HepG2 (cell line): ENCODE data around the gene CABLES1. TPM values are rescaled to one million over a fixed set of nuclear protein-coding genes. Genes with fewer than 3 reads are reported as not detected.

ENCODE experiments used
- HMG20A ChIP-seq: IDR thresholded peaks from 2 replicates; pipeline ENCODE4 v1.6.1; 2016; ENCODE audit warnings: borderline replicate concordance
- HNRNPK ChIP-seq: fragments of 200-400 bp; formaldehyde crosslinking; IDR thresholded peaks from 2 replicates; pipeline ENCODE4 v1.6.1; 2018; ENCODE audit warnings: low read length, low read depth, moderate library complexity, mild to moderate bottlenecking; ENCODE audit not compliant: poor library complexity, severe bottlenecking
- PPARG ChIP-seq: conservative IDR thresholded peaks from 2 replicates; pipeline ENCODE4 v1.6.1; 2016; ENCODE audit warnings: missing biosample characterization, missing genetic modification reagents
- RFX5 ChIP-seq: IDR thresholded peaks from 2 replicates; pipeline ENCODE4 v1.6.1; 2011; ENCODE audit warnings: low read depth, low read length, improper control_type of control experiment
- SOX6 ChIP-seq, 2 experiments: fragments of 450-650 bp in 1 of 2; sonication (generic) in 1 of 2; formaldehyde crosslinking in 1 of 2; IDR thresholded peaks; 2 replicates each; pipeline versions ENCODE4 v1.4.0 to v1.6.1; 2017 to 2020; ENCODE audit warnings: antibody characterized with exemption in 1 of 2, mild to moderate bottlenecking in 1 of 2, missing genetic modification reagents in 1 of 2
- SRF ChIP-seq: IDR thresholded peaks from 2 replicates; pipeline ENCODE4 v1.6.1; 2011; ENCODE audit warnings: mild to moderate bottlenecking, low read depth, low read length, moderate library complexity
- SSRP1 ChIP-seq: IDR thresholded peaks from 2 replicates; pipeline ENCODE4 v1.6.1; 2016; ENCODE audit warnings: control low read depth
- ZNF282 ChIP-seq: fragments of 450-650 bp; IDR thresholded peaks from 2 replicates; pipeline ENCODE4 v1.6.1; 2018; ENCODE audit not compliant: partially characterized antibody
- ZNF563 ChIP-seq: sonication (generic); formaldehyde crosslinking; IDR thresholded peaks from 2 replicates; pipeline ENCODE4 v1.8.0; 2022; ENCODE audit warnings: mild to moderate bottlenecking, moderate library complexity, missing genetic modification reagents
- ZSCAN21 ChIP-seq: sonication (generic); formaldehyde crosslinking; IDR thresholded peaks from 2 replicates; pipeline ENCODE4 v1.8.0; 2022; ENCODE audit warnings: mild to moderate bottlenecking, missing genetic modification reagents, moderate library complexity, borderline replicate concordance
- polyA plus RNA-seq, 8 experiments: library from polyadenylated mRNA; depleted of rRNA in 3 of 8; stranded (reverse) in 7 of 8; unstranded in 1 of 8; fragments of >200 nt; fragmentation: Illumina TruSeq in 4 of 8; extraction: Trizol in 4 of 8; gene quantifications; 2 replicates each; pipeline versions ENCODE4 v1.2.1 to v1.2.3, GENCODE V29; 2011 to 2016; ENCODE audit warnings: low read depth in 4 of 8, missing spikeins in 1 of 8, mixed read lengths in 1 of 8; ENCODE audit not compliant: insufficient read depth in 1 of 8
- total RNA-seq, 5 experiments: library from RNA; depleted of rRNA; stranded (reverse); fragments of >200 nt; fragmentation: Illumina TruSeq; extraction: Trizol; gene quantifications; 2 replicates each; pipeline ENCODE4 v1.2.3, GENCODE V29; 2016; ENCODE audit warnings: low read depth in 1 of 5
- TF ChIP-seq, protein P1 (sequence below): sonication (generic); formaldehyde crosslinking; IDR thresholded peaks from 2 replicates; pipeline ENCODE4 v1.9.0; 2022; ENCODE audit warnings: missing genetic modification reagents, mild to moderate bottlenecking, borderline replicate concordance
- TF ChIP-seq, protein P2 (sequence below): sonication (generic); formaldehyde crosslinking; IDR thresholded peaks from 2 replicates; pipeline ENCODE4 v1.4.0; 2020; ENCODE audit warnings: missing genetic modification reagents
- TF ChIP-seq, protein P3 (sequence below): IDR thresholded peaks from 2 replicates; pipeline ENCODE4 v1.6.1; 2016; ENCODE audit warnings: low read depth
- TF ChIP-seq, protein P4 (sequence below): sonication (generic); formaldehyde crosslinking; IDR thresholded peaks from 2 replicates; pipeline ENCODE4 v1.5.1; 2020; ENCODE audit warnings: mild to moderate bottlenecking, missing genetic modification reagents, moderate library complexity
- TF ChIP-seq, protein P5 (sequence below): sonication (generic); formaldehyde crosslinking; IDR thresholded peaks from 2 replicates; pipeline ENCODE4 v1.4.0; 2020; ENCODE audit warnings: low read depth, mild to moderate bottlenecking, missing genetic modification reagents
- TF ChIP-seq, protein P6 (sequence below), 2 experiments: sonication (generic) in 1 of 2; formaldehyde crosslinking in 1 of 2; IDR thresholded peaks; 2 replicates each; pipeline versions ENCODE4 v1.5.1 to v1.6.1; 2011 to 2020; ENCODE audit warnings: borderline replicate concordance in 1 of 2, low read depth in 1 of 2, low read length in 1 of 2, mild to moderate bottlenecking in 1 of 2, missing genetic modification reagents in 1 of 2, moderate library complexity in 1 of 2

CABLES1 gene
- total and polyA plus RNA-seq, 2 of the 13 experiments (the other 11 are each of a cell fraction or from before 2014, with no cell fraction given) = 14.7 to 25.8 TPM

DNA sequence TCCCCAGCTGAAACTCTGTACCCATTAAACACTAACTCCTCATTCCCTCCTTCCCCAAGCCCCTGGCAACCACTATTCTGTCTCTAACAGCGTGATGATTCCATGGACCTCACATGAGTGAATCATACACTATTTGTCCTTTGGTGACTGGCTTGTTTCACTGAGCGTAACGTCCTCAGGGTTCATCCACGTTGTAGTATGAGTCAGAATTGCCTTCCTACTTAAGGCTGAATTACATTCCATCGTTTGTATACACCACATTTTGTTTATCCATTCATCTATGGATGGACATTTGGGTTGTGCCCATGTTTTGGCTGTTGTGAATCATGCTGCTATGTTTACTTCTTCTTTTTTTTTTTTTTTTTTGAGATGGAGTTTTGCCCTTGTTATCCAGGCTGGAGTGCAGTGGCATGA lies 19.6 kb upstream of the CABLES1 start (continued):
- TF ChIP-seq, protein P1, sequence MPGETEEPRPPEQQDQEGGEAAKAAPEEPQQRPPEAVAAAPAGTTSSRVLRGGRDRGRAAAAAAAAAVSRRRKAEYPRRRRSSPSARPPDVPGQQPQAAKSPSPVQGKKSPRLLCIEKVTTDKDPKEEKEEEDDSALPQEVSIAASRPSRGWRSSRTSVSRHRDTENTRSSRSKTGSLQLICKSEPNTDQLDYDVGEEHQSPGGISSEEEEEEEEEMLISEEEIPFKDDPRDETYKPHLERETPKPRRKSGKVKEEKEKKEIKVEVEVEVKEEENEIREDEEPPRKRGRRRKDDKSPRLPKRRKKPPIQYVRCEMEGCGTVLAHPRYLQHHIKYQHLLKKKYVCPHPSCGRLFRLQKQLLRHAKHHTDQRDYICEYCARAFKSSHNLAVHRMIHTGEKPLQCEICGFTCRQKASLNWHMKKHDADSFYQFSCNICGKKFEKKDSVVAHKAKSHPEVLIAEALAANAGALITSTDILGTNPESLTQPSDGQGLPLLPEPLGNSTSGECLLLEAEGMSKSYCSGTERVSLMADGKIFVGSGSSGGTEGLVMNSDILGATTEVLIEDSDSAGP = no peak
- no peak for TF ChIP-seq SOX6 (IDR thresholded peaks at IDR 0.05)
- no peak for TF ChIP-seq SOX6 (CRISPR knock-in tag; IDR thresholded peaks at IDR 0.05)
- no peak for TF ChIP-seq HNRNPK
- TF ChIP-seq, protein P2, sequence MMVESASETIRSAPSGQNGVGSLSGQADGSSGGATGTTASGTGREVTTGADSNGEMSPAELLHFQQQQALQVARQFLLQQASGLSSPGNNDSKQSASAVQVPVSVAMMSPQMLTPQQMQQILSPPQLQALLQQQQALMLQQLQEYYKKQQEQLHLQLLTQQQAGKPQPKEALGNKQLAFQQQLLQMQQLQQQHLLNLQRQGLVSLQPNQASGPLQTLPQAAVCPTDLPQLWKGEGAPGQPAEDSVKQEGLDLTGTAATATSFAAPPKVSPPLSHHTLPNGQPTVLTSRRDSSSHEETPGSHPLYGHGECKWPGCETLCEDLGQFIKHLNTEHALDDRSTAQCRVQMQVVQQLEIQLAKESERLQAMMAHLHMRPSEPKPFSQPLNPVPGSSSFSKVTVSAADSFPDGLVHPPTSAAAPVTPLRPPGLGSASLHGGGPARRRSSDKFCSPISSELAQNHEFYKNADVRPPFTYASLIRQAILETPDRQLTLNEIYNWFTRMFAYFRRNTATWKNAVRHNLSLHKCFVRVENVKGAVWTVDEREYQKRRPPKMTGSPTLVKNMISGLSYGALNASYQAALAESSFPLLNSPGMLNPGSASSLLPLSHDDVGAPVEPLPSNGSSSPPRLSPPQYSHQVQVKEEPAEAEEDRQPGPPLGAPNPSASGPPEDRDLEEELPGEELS (CRISPR knock-in tag) = no peak
- TF ChIP-seq, protein P3, sequence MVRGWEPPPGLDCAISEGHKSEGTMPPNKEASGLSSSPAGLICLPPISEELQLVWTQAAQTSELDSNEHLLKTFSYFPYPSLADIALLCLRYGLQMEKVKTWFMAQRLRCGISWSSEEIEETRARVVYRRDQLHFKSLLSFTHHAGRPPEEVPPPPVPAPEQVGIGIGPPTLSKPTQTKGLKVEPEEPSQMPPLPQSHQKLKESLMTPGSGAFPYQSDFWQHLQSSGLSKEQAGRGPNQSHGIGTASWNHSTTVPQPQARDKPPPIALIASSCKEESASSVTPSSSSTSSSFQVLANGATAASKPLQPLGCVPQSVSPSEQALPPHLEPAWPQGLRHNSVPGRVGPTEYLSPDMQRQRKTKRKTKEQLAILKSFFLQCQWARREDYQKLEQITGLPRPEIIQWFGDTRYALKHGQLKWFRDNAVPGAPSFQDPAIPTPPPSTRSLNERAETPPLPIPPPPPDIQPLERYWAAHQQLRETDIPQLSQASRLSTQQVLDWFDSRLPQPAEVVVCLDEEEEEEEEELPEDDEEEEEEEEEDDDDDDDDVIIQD (CRISPR knock-in tag) = peak; percentile 26; the same call in 1 of the 2 replicates
- no peak for TF ChIP-seq ZSCAN21 (CRISPR knock-in tag)
- TF ChIP-seq, protein P4, sequence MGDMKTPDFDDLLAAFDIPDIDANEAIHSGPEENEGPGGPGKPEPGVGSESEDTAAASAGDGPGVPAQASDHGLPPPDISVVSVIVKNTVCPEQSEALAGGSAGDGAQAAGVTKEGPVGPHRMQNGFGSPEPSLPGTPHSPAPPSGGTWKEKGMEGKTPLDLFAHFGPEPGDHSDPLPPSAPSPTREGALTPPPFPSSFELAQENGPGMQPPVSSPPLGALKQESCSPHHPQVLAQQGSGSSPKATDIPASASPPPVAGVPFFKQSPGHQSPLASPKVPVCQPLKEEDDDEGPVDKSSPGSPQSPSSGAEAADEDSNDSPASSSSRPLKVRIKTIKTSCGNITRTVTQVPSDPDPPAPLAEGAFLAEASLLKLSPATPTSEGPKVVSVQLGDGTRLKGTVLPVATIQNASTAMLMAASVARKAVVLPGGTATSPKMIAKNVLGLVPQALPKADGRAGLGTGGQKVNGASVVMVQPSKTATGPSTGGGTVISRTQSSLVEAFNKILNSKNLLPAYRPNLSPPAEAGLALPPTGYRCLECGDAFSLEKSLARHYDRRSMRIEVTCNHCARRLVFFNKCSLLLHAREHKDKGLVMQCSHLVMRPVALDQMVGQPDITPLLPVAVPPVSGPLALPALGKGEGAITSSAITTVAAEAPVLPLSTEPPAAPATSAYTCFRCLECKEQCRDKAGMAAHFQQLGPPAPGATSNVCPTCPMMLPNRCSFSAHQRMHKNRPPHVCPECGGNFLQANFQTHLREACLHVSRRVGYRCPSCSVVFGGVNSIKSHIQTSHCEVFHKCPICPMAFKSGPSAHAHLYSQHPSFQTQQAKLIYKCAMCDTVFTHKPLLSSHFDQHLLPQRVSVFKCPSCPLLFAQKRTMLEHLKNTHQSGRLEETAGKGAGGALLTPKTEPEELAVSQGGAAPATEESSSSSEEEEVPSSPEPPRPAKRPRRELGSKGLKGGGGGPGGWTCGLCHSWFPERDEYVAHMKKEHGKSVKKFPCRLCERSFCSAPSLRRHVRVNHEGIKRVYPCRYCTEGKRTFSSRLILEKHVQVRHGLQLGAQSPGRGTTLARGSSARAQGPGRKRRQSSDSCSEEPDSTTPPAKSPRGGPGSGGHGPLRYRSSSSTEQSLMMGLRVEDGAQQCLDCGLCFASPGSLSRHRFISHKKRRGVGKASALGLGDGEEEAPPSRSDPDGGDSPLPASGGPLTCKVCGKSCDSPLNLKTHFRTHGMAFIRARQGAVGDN (CRISPR knock-in tag) = no peak
- TF ChIP-seq RFX5 = no peak
- TF ChIP-seq, protein P5, sequence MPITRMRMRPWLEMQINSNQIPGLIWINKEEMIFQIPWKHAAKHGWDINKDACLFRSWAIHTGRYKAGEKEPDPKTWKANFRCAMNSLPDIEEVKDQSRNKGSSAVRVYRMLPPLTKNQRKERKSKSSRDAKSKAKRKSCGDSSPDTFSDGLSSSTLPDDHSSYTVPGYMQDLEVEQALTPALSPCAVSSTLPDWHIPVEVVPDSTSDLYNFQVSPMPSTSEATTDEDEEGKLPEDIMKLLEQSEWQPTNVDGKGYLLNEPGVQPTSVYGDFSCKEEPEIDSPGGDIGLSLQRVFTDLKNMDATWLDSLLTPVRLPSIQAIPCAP = no peak
- TF ChIP-seq ZNF282 = no peak
- no peak for TF ChIP-seq ZNF563 (CRISPR knock-in tag)
- no peak for TF ChIP-seq SRF
- TF ChIP-seq, protein P6, sequence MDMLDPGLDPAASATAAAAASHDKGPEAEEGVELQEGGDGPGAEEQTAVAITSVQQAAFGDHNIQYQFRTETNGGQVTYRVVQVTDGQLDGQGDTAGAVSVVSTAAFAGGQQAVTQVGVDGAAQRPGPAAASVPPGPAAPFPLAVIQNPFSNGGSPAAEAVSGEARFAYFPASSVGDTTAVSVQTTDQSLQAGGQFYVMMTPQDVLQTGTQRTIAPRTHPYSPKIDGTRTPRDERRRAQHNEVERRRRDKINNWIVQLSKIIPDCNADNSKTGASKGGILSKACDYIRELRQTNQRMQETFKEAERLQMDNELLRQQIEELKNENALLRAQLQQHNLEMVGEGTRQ (IDR thresholded peaks at IDR 0.05; ENCODE audit: low read depth, low read length) = no peak
- TF ChIP-seq, protein P6 (CRISPR knock-in tag; IDR thresholded peaks at IDR 0.05; ENCODE audit: borderline replicate concordance) = no peak
- TF ChIP-seq HMG20A (CRISPR knock-in tag) = peak; percentile 11; the same call in 1 of the 2 replicates
- TF ChIP-seq SSRP1 = no peak
- no peak for TF ChIP-seq PPARG
